Mesendoderm (in vitro differentiated cells): ENCODE measurements around the gene F10.

Experiments used
- DNase-seq: peaks from one replicate; pipeline ENCODE4 v3.0.0; 2013
- H2AK5ac ChIP-seq: 2 replicates; pipeline ENCODE4 v1.6.1; 2013; ENCODE audit warnings: low read length, inconsistent platforms
- H2BK120ac ChIP-seq: 2 replicates; pipeline ENCODE4 v1.6.1; 2013; ENCODE audit warnings: low read depth, mild to moderate bottlenecking, low read length, moderate library complexity, mixed read lengths
- H2BK15ac ChIP-seq: replicated peaks from 2 replicates; pipeline ENCODE4 v1.6.1; 2013; ENCODE audit warnings: low read depth, mild to moderate bottlenecking, moderate library complexity
- H2BK5ac ChIP-seq: 2 replicates; pipeline ENCODE4 v1.6.1; 2013; ENCODE audit warnings: low read length, inconsistent platforms
- H3K18ac ChIP-seq: 2 replicates; pipeline ENCODE4 v1.6.1; 2013; ENCODE audit warnings: mild to moderate bottlenecking, low read length, mixed read lengths
- H3K23ac ChIP-seq: one replicate; pipeline ENCODE4 v1.6.1; 2013; ENCODE audit warnings: low read length
- H3K27ac ChIP-seq: 2 replicates; pipeline ENCODE4 v1.5.1; 2013; ENCODE audit warnings: low read depth, mild to moderate bottlenecking, inconsistent platforms, low read length, moderate library complexity
- H3K27me3 ChIP-seq: 2 replicates; pipeline ENCODE4 v1.6.1; 2013; ENCODE audit warnings: low read length, control low read depth, mild to moderate bottlenecking, inconsistent platforms; ENCODE audit not compliant: insufficient read depth, poor library complexity
- H3K36me3 ChIP-seq: 2 replicates; pipeline ENCODE4 v1.6.1; 2013; ENCODE audit warnings: low read length, inconsistent platforms; ENCODE audit not compliant: control insufficient read depth, insufficient read depth
- H3K4ac ChIP-seq: one replicate; pipeline ENCODE4 v1.6.1; 2013; ENCODE audit warnings: low read depth, mild to moderate bottlenecking, low read length, moderate library complexity
- H3K4me1 ChIP-seq: 2 replicates; pipeline ENCODE4 v1.6.1; 2013; ENCODE audit warnings: low read depth, low read length, inconsistent platforms; ENCODE audit not compliant: control insufficient read depth
- H3K4me2 ChIP-seq: 2 replicates; pipeline ENCODE4 v1.6.1; 2013; ENCODE audit warnings: low read length
- H3K4me3 ChIP-seq: 2 replicates; pipeline ENCODE4 v1.5.1; 2013; ENCODE audit warnings: mild to moderate bottlenecking, low read length
- H3K56ac ChIP-seq: one replicate; pipeline ENCODE4 v1.6.1; 2013; ENCODE audit warnings: low read length
- H3K79me1 ChIP-seq: 2 replicates; pipeline ENCODE4 v1.6.1; 2013; ENCODE audit warnings: low read length, inconsistent platforms
- H3K79me2 ChIP-seq: 2 replicates; pipeline ENCODE4 v1.6.1; 2013; ENCODE audit warnings: mild to moderate bottlenecking, low read length; ENCODE audit not compliant: control insufficient read depth, insufficient read depth
- H3K9ac ChIP-seq: 2 replicates; pipeline ENCODE4 v1.6.1; 2013; ENCODE audit warnings: low read length, inconsistent platforms
- H4K5ac ChIP-seq: one replicate; pipeline ENCODE4 v1.6.1; 2013; ENCODE audit warnings: low read length
- H4K8ac ChIP-seq: one replicate; pipeline ENCODE4 v1.6.1; 2013; ENCODE audit warnings: low read depth, mild to moderate bottlenecking, control low read depth, low read length, moderate library complexity
- WGBS: extraction: QIAGEN DNeasy Blood & Tissue Kit; methylation state at CpG from one replicate; pipeline ENCODE4 v1.1.7; 2013; ENCODE audit warnings: low lambda C conversion rate, missing lambda C conversion rate; ENCODE audit not compliant: insufficient coverage; ENCODE audit errors: extremely low coverage; 5-methylcytosine and 5-hydroxymethylcytosine counted together

Gene F10

GRCh38 chr13:113091891-113092775 is 30.5 kb upstream of the F10 start:
- Histone ChIP-seq H3K23ac (no peak overlapping the region), H3K36me3 (no peaks in the 10 kb centered on the region), H2AK5ac (no peak overlapping the region), H3K9ac (no peak overlapping the region), H2BK15ac (no peak overlapping the region), H3K4me2 (no peak overlapping the region), H4K8ac (no peak overlapping the region), H3K79me2 (no peaks in the 10 kb centered on the region), H3K4me3 (no peak overlapping the region), H3K27ac (no peak overlapping the region), H3K4ac (no peak overlapping the region), H3K56ac (no peak overlapping the region), H4K5ac (no peak overlapping the region), H3K79me1 (no peaks in the 10 kb centered on the region), H3K27me3 (no peaks in the 10 kb centered on the region), H3K4me1 (peaks cover 2% of the 10 kb centered on the region), H2BK120ac (no peak overlapping the region), H3K18ac (no peak overlapping the region), H2BK5ac (no peak overlapping the region)
- WGBS, result no CpG with 5 or more reads among the region's 33 CpGs
- DNase-seq, result no peak

GRCh38 chr13:113092776-113093579 is 29.6 kb upstream of the F10 start:
- H3K9ac ChIP-seq, result no peak overlapping the region
- peaks cover 2% of the 10 kb centered on the region for H3K4me1 ChIP-seq
- H3K36me3 ChIP-seq, result no peaks in the 10 kb centered on the region
- H3K4me3 ChIP-seq, result no peak overlapping the region
- no peak overlapping the region for H4K5ac ChIP-seq
- no peak overlapping the region for H3K4me2 ChIP-seq
- H2BK5ac ChIP-seq, result no peak overlapping the region
- no peak overlapping the region for H2BK15ac ChIP-seq
- H3K79me2 ChIP-seq, result no peaks in the 10 kb centered on the region
- no peak overlapping the region for H2AK5ac ChIP-seq
- H3K4ac ChIP-seq, result no peak overlapping the region
- H4K8ac ChIP-seq, result no peak overlapping the region
- WGBS, result no CpG with 5 or more reads among the region's 25 CpGs
- no peak overlapping the region for H3K18ac ChIP-seq
- H3K23ac ChIP-seq, result no peak overlapping the region
- H2BK120ac ChIP-seq, result no peak overlapping the region
- no peaks in the 10 kb centered on the region for H3K79me1 ChIP-seq
- H3K27ac ChIP-seq, result no peak overlapping the region
- no peak for DNase-seq
- no peak overlapping the region for H3K56ac ChIP-seq
- no peaks in the 10 kb centered on the region for H3K27me3 ChIP-seq

GRCh38 chr13:113093580-113094409 is 28.8 kb upstream of the F10 start:
- peaks cover 2% of the 10 kb centered on the region for H3K4me1 ChIP-seq

GRCh38 chr13:113094410-113094800 is 28.2 kb upstream of the F10 start:
- H3K79me1 ChIP-seq, result no peaks in the 10 kb centered on the region
- no peak overlapping the region for H2AK5ac ChIP-seq
- no peak overlapping the region for H3K18ac ChIP-seq
- H3K36me3 ChIP-seq, result no peaks in the 10 kb centered on the region
- no peaks in the 10 kb centered on the region for H3K79me2 ChIP-seq
- H2BK5ac ChIP-seq, result no peak overlapping the region
- DNase-seq, result no peak
- no CpG with 5 or more reads among the region's 14 CpGs for WGBS
- H3K4me1 ChIP-seq, result peaks cover 2% of the 10 kb centered on the region
- no peak overlapping the region for H4K8ac ChIP-seq
- no peak overlapping the region for H3K4me3 ChIP-seq
- H3K27me3 ChIP-seq, result no peaks in the 10 kb centered on the region
- H4K5ac ChIP-seq, result no peak overlapping the region
- no peak overlapping the region for H3K23ac ChIP-seq
- H3K4ac ChIP-seq, result no peak overlapping the region
- H2BK120ac ChIP-seq, result no peak overlapping the region
- H2BK15ac ChIP-seq, result no peak overlapping the region
- no peak overlapping the region for H3K56ac ChIP-seq
- no peak overlapping the region for H3K4me2 ChIP-seq
- H3K9ac ChIP-seq, result no peak overlapping the region
- H3K27ac ChIP-seq, result no peak overlapping the region

More at GRCh38 chr13:113093580-113094409, 28.8 kb upstream of the F10 start:
- H2AK5ac ChIP-seq, result no peak overlapping the region
- no peak for DNase-seq
- no peak overlapping the region for H3K18ac ChIP-seq
- H2BK5ac ChIP-seq, result no peak overlapping the region
- H4K8ac ChIP-seq, result no peak overlapping the region
- H3K56ac ChIP-seq, result no peak overlapping the region
- WGBS, result no CpG with 5 or more reads among the region's 29 CpGs
- no peak overlapping the region for H4K5ac ChIP-seq
- no peak overlapping the region for H3K4ac ChIP-seq
- H3K4me3 ChIP-seq, result no peak overlapping the region
- no peak overlapping the region for H2BK120ac ChIP-seq
- H3K79me1 ChIP-seq, result no peaks in the 10 kb centered on the region
- H3K9ac ChIP-seq, result no peak overlapping the region
- no peaks in the 10 kb centered on the region for H3K79me2 ChIP-seq
- H3K4me2 ChIP-seq, result no peak overlapping the region
- H2BK15ac ChIP-seq, result no peak overlapping the region
- no peaks in the 10 kb centered on the region for H3K36me3 ChIP-seq
- H3K27ac ChIP-seq, result no peak overlapping the region
- H3K27me3 ChIP-seq, result no peaks in the 10 kb centered on the region
- no peak overlapping the region for H3K23ac ChIP-seq

GRCh38 chr13:113095146-113096051 is 27.2 kb upstream of the F10 start:
- Histone ChIP-seq H2BK5ac (no peak overlapping the region), H3K79me1 (no peaks in the 10 kb centered on the region), H3K23ac (no peak overlapping the region), H3K4me2 (no peak overlapping the region), H3K36me3 (no peaks in the 10 kb centered on the region), H2BK120ac (no peak overlapping the region), H4K8ac (no peak overlapping the region), H3K4ac (no peak overlapping the region), H3K18ac (no peak overlapping the region), H3K79me2 (no peaks in the 10 kb centered on the region), H3K4me3 (no peak overlapping the region), H2AK5ac (no peak overlapping the region), H2BK15ac (no peak overlapping the region), H4K5ac (no peak overlapping the region), H3K56ac (no peak overlapping the region), H3K27me3 (no peaks in the 10 kb centered on the region), H3K4me1 (no peaks in the 10 kb centered on the region), H3K9ac (no peak overlapping the region), H3K27ac (no peak overlapping the region)
- DNase-seq, result no peak
- no CpG with 5 or more reads among the region's 25 CpGs for WGBS
